H1 (cell line): ENCODE results near the gene PLK3. TPM values are rescaled to one million over a fixed set of nuclear protein-coding genes. Genes with fewer than 3 reads are reported as not detected.

Source experiments
- CTCF ChIA-PET: fragments of 300-600 bp; sonication (Branson Sonifier 250); formaldehyde crosslinking; loops from one replicate; lab custom pipeline; 2021; ENCODE audit not compliant: partially characterized antibody; lab: Charles Lee
- POLR2A ChIA-PET: fragments of 300-600 bp; sonication (Branson Sonifier 250); formaldehyde crosslinking; loops from one replicate; lab custom pipeline; 2021; ENCODE audit warnings: inconsistent platforms; ENCODE audit not compliant: partially characterized antibody; lab: Charles Lee
- DNase-seq, 2 experiments: peaks; one replicate each; pipeline versions ENCODE4 v3.0.0 to v3.0.0-alpha.2; 2010 to 2022; ENCODE audit warnings: low spot score in 2 of 2, low read depth in 1 of 2, mixed read lengths in 1 of 2
- FAIRE-seq: peaks from 2 replicates; lab custom pipeline; 2011; peaks lifted over from hg19 to GRCh38; lab: Jason Lieb, UNC
- H2AFZ ChIP-seq: 2 replicates; pipeline ENCODE4 v1.8.1; 2012; ENCODE audit warnings: low read length, inconsistent platforms
- H2AK5ac ChIP-seq: 2 replicates; pipeline ENCODE4 v1.6.1; 2013; ENCODE audit warnings: low read depth, low read length
- H2BK120ac ChIP-seq: replicated peaks from 2 replicates; pipeline ENCODE3; 2013; ENCODE audit warnings: low read depth, low read length, inconsistent platforms
- H2BK12ac ChIP-seq: 2 replicates; pipeline ENCODE4 v1.6.1; 2013; ENCODE audit warnings: low read depth, low read length
- H2BK15ac ChIP-seq: 2 replicates; pipeline ENCODE4 v1.6.1; 2013; ENCODE audit warnings: low read length
- H2BK20ac ChIP-seq: 2 replicates; pipeline ENCODE4 v1.6.1; 2013; ENCODE audit warnings: low read length
- H2BK5ac ChIP-seq: 2 replicates; pipeline ENCODE4 v1.6.1; 2013; ENCODE audit warnings: low read depth, low read length
- H3K14ac ChIP-seq: 2 replicates; pipeline ENCODE4 v1.6.1; 2013; ENCODE audit warnings: inconsistent platforms; ENCODE audit not compliant: insufficient read length
- H3K18ac ChIP-seq: 2 replicates; pipeline ENCODE4 v1.6.1; 2013; ENCODE audit warnings: low read length; ENCODE audit errors: extremely low read depth
- H3K23ac ChIP-seq: 2 replicates; pipeline ENCODE4 v1.6.1; 2013; ENCODE audit warnings: inconsistent platforms; ENCODE audit not compliant: insufficient read length
- H3K23me2 ChIP-seq: 2 replicates; pipeline ENCODE4 v1.6.1; 2013; ENCODE audit warnings: low read depth, low read length
- H3K27ac ChIP-seq: 2 replicates; pipeline ENCODE4 v1.6.1; 2011; ENCODE audit warnings: low read depth, low read length, inconsistent platforms
- H3K27me3 ChIP-seq, 4 experiments: replicated peaks in 1 of 4; 1 replicate in 1 of 4; 2 replicates in 3 of 4; pipeline versions ENCODE4 v1.6.1 to v1.8.1; 2011 to 2013; ENCODE audit warnings: low read length in 3 of 4, mild to moderate bottlenecking in 3 of 4, inconsistent platforms in 2 of 4, mixed read lengths in 2 of 4, moderate library complexity in 1 of 4; ENCODE audit not compliant: control insufficient read depth in 3 of 4, insufficient read depth in 3 of 4; ENCODE audit errors: extremely low read depth in 1 of 4
- H3K36me3 ChIP-seq, 4 experiments: 2 replicates each; pipeline versions ENCODE4 v1.6.1 to v1.8.1; 2011 to 2013; ENCODE audit warnings: mild to moderate bottlenecking in 4 of 4, low read length in 3 of 4, moderate library complexity in 2 of 4, control low read depth in 1 of 4, inconsistent platforms in 1 of 4; ENCODE audit not compliant: insufficient read depth in 4 of 4, control insufficient read depth in 2 of 4
- H3K4ac ChIP-seq: replicated peaks from 2 replicates; pipeline ENCODE3; 2013; ENCODE audit warnings: low read length, low read depth, mixed read lengths, inconsistent platforms; ENCODE audit not compliant: insufficient read length
- H3K4me1 ChIP-seq, 4 experiments: replicated peaks in 1 of 4; 1 replicate in 1 of 4; 2 replicates in 3 of 4; pipeline versions ENCODE4 v1.6.1 to v1.8.1; 2011 to 2013; ENCODE audit warnings: low read length in 3 of 4, inconsistent platforms in 2 of 4, mixed read lengths in 1 of 4; ENCODE audit not compliant: insufficient read depth in 4 of 4, control insufficient read depth in 3 of 4
- H3K4me2 ChIP-seq, 2 experiments: 2 replicates each; pipeline versions ENCODE4 v1.6.1 to v1.8.1; 2011 to 2013; ENCODE audit warnings: low read depth in 2 of 2, low read length in 2 of 2, control low read depth in 1 of 2, inconsistent platforms in 1 of 2, mild to moderate bottlenecking in 1 of 2; ENCODE audit not compliant: insufficient read depth in 1 of 2
- H3K4me3 ChIP-seq, 4 experiments: fragments of 200-600, 300-600 bp in 1 of 4; sonication (generic), shearing (Covaris generic), sonication (Bioruptor Twin) in 1 of 4; 2 replicates each; pipeline versions ENCODE4 v1.5.1 to v1.8.1; 2011 to 2016; ENCODE audit warnings: low read length in 4 of 4, low read depth in 3 of 4, control low read depth in 2 of 4, inconsistent platforms in 2 of 4, mild to moderate bottlenecking in 2 of 4, mixed read lengths in 1 of 4, moderate library complexity in 1 of 4; ENCODE audit not compliant: insufficient read depth in 2 of 4; ENCODE audit errors: extremely low read depth in 1 of 4
- H3K56ac ChIP-seq: replicated peaks from 2 replicates; pipeline ENCODE3; 2013; ENCODE audit warnings: low read depth, mild to moderate bottlenecking, mixed read lengths, low read length, inconsistent platforms; ENCODE audit not compliant: insufficient read length
- H3K79me1 ChIP-seq: 2 replicates; pipeline ENCODE4 v1.6.1; 2013; ENCODE audit warnings: low read depth, low read length, control low read depth
- H3K79me2 ChIP-seq, 2 experiments: 2 replicates each; pipeline versions ENCODE4 v1.6.1 to v1.8.1; 2012 to 2013; ENCODE audit warnings: low read length in 2 of 2, mild to moderate bottlenecking in 2 of 2, inconsistent platforms in 1 of 2; ENCODE audit not compliant: insufficient read depth in 2 of 2, control insufficient read depth in 1 of 2
- H3K9ac ChIP-seq, 4 experiments: replicated peaks in 1 of 4; 1 replicate in 1 of 4; 2 replicates in 3 of 4; pipeline versions ENCODE4 v1.6.1 to v1.8.1; 2011 to 2013; ENCODE audit warnings: low read depth in 3 of 4, low read length in 3 of 4, control low read depth in 2 of 4, mild to moderate bottlenecking in 2 of 4, moderate library complexity in 2 of 4, inconsistent platforms in 1 of 4; ENCODE audit errors: extremely low read depth in 1 of 4
- H3K9me3 ChIP-seq, 2 experiments: 2 replicates each; pipeline versions ENCODE4 v1.6.1 to v1.8.1; 2012 to 2013; ENCODE audit warnings: mild to moderate bottlenecking in 2 of 2, moderate library complexity in 2 of 2, control low read depth in 1 of 2, inconsistent platforms in 1 of 2, low read depth in 1 of 2, low read length in 1 of 2, mixed read lengths in 1 of 2; ENCODE audit not compliant: insufficient read depth in 2 of 2
- H4K20me1 ChIP-seq, 2 experiments: replicated peaks in 1 of 2; 2 replicates each; pipeline versions ENCODE3 to v1.8.1; 2011 to 2013; ENCODE audit warnings: inconsistent platforms in 2 of 2, low read length in 2 of 2, mild to moderate bottlenecking in 1 of 2; ENCODE audit not compliant: insufficient read depth in 2 of 2, control insufficient read depth in 1 of 2
- H4K5ac ChIP-seq: 2 replicates; pipeline ENCODE4 v1.6.1; 2013; ENCODE audit warnings: low read length, low read depth, mixed read lengths, inconsistent platforms; ENCODE audit not compliant: insufficient read length
- H4K8ac ChIP-seq: 2 replicates; pipeline ENCODE4 v1.8.0; 2013; ENCODE audit warnings: mild to moderate bottlenecking, moderate library complexity, low read length, inconsistent platforms; ENCODE audit not compliant: insufficient read depth; ENCODE audit errors: extremely low read depth
- H4K91ac ChIP-seq: replicated peaks from 2 replicates; pipeline ENCODE3; 2013; ENCODE audit warnings: low read length, mixed read lengths, inconsistent platforms; ENCODE audit not compliant: insufficient read length
- CBX8 ChIP-seq: fragments of 300-800, 300-1000 bp; sonication (generic); IDR thresholded peaks from 2 replicates; pipeline ENCODE4 v1.7.1; 2016; ENCODE audit warnings: low read depth, low read length, borderline replicate concordance
- EGR1 ChIP-seq: IDR thresholded peaks from 2 replicates; pipeline ENCODE4 v1.6.1; 2011; ENCODE audit warnings: low read depth, low read length, borderline replicate concordance
- WGBS, 2 experiments: shearing (Covaris generic) in 1 of 2; methylation state at CpG; one replicate each; pipeline versions ENCODE4 v1.1.6 to v1.1.7; 2013 to 2015; ENCODE audit warnings: low lambda C conversion rate in 2 of 2, mixed read lengths in 2 of 2, inconsistent platforms in 1 of 2, low coverage in 1 of 2, missing lambda C conversion rate in 1 of 2; ENCODE audit not compliant: insufficient replicate concordance in 2 of 2, insufficient coverage in 1 of 2, insufficient read length in 1 of 2; ENCODE audit errors: extremely low coverage in 1 of 2, missing lambda C conversion rate in 1 of 2; 5-methylcytosine and 5-hydroxymethylcytosine counted together
- polyA plus RNA-seq, 7 experiments: library from polyadenylated mRNA; depleted of rRNA in 3 of 7; stranded (reverse) in 5 of 7; unstranded in 2 of 7; fragments of >200 nt in 5 of 7; fragments of 200-250 nt in 2 of 7; gene quantifications; 1 replicate in 5 of 7; 2 replicates in 1 of 7; 4 replicates in 1 of 7; pipeline versions ENCODE4 v1.2.1 to v1.2.3, GENCODE V29; 2011 to 2013; ENCODE audit warnings: missing spikeins in 2 of 7, mixed read lengths in 2 of 7
- total RNA-seq: library from RNA; stranded (reverse); fragmentation: NEBNext Ultra II Directional; extraction: Animal tissue kit (Norgen Biotek cat#: 25700); gene quantifications from 2 replicates; pipeline ENCODE4 v1.2.1, GENCODE V29; 2021
- TF ChIP-seq, protein P1 (sequence below): IDR thresholded peaks from 2 replicates; pipeline ENCODE4 v1.6.1; 2012; ENCODE audit warnings: inconsistent platforms

PLK3 gene
- total and polyA plus RNA-seq, 2 of the 8 experiments (the other 6 are each of a cell fraction or from before 2014, with no cell fraction given) = 7.9 to 12.3 TPM

DNA sequence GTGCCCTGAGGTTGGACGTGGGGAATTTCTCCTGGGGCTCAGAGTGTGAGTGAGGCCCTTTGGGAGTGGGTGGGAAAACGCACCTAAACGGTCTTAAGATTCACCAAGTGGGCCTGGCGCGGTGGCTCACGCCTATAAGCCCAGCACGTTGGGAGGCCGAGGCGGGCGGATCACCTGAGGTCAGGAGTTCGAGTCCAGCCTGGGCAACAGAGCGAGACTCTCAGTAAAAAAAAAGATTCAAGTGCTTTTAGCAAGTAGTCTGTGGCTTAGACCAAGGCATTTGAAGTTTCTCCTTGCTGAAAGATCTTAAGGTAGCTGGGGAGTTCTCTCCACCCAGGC lies 23.5 kb upstream of the PLK3 start:
- H3K4me2 ChIP-seq = peak overlapping the region; percentile 93 to 98
- peaks cover 24 to 54% (median 34%) of the 10 kb centered on the region in 4 experiments for H3K36me3 ChIP-seq
- H2AFZ ChIP-seq = no peak overlapping the region
- H3K4me3 ChIP-seq = peak overlapping the region; percentile 68 to 95 (median 84)
- CTCF ChIA-PET = interaction anchor here (0.9 to 4.1 kb wide), 6 partner anchors 9 to 45 kb away, joined by 3 to 21 read pairs (median 4); partner anchors contain the start of gene RNU5D-1
- POLR2A ChIA-PET = interaction anchor here (0.6 to 23.6 kb wide), 19 partner anchors 12 to 745 kb away, joined by 3 to 428 read pairs (median 17); partner anchors contain the start of genes BEST4, BTBD19, DYNLT4 and KIF2C
- TF ChIP-seq, protein P1, sequence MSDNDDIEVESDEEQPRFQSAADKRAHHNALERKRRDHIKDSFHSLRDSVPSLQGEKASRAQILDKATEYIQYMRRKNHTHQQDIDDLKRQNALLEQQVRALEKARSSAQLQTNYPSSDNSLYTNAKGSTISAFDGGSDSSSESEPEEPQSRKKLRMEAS = no peak
- no peak for TF ChIP-seq CBX8
- no peak for TF ChIP-seq EGR1
- TF ChIP-seq, all 59 proteins: peak for 0
- no peak overlapping the region for H2BK15ac ChIP-seq
- H3K56ac ChIP-seq = no peak overlapping the region
- no peak overlapping the region for H2BK120ac ChIP-seq
- H3K9ac ChIP-seq = peak overlapping the region; percentile 96 to 100 (median 96)
- H4K5ac ChIP-seq = no peak overlapping the region
- H4K8ac ChIP-seq = 0 out of 2 replicates have a peak overlapping the region, but pooled peaks have one; percentile 65
- no peak overlapping the region for H3K4ac ChIP-seq
- DNase-seq (no peak), FAIRE-seq (no peak)
- H3K27me3 ChIP-seq = no peaks in the 10 kb centered on the region
- peaks cover 15 to 33% of the 10 kb centered on the region in 2 experiments for H3K79me2 ChIP-seq
- WGBS, 2 experiments = 50% methylated on average over 12 of the region's 12 CpGs; no CpG with 5 or more reads in 1 of the 2 experiments
- H3K27ac ChIP-seq = peak overlapping the region; percentile 85; the same call in 1 of the 2 replicates
- no peak overlapping the region for H3K23ac ChIP-seq
- peaks cover 13 to 21% of the 10 kb centered on the region in 2 experiments for H4K20me1 ChIP-seq
- no peak overlapping the region for H2AK5ac ChIP-seq
- H3K23me2 ChIP-seq = peaks cover 16% of the 10 kb centered on the region
- H3K79me1 ChIP-seq = peaks cover 3% of the 10 kb centered on the region; the same call in 1 of the 2 replicates
- H3K14ac ChIP-seq = no peak overlapping the region
- no peak overlapping the region for H4K91ac ChIP-seq
- H2BK12ac ChIP-seq = no peak overlapping the region
- H3K9me3 ChIP-seq = no peaks in the 10 kb centered on the region
- no peak overlapping the region for H2BK20ac ChIP-seq
- peaks cover 0 to 8% (median 2%) of the 10 kb centered on the region in 4 experiments; a peak in 5 of 7 replicates for H3K4me1 ChIP-seq
- H2BK5ac ChIP-seq = peak overlapping the region; percentile 96; the same call in 1 of the 2 replicates
- H3K18ac ChIP-seq = 0 out of 2 replicates have a peak overlapping the region, but pooled peaks have one; percentile 24
